ENCODE data around the gene TRAF3IP3.

TRAF3IP3 gene

GRCh38 chr1:209714338-209714737 lies 41.5 kb upstream of the TRAF3IP3 start:
- TF ChIP-seq CTCF (IDR thresholded peaks at IDR 0.05; ENCODE audit: extremely low read depth, insufficient read depth, missing control alignments) = no peak
- no peak for DNase-seq (ENCODE audit: low spot score)
- in situ Hi-C loops (cut with MboI; ENCODE audit: low pct_unique_long_range_greater_than_20kb, low sequenced_read_pairs, unreplicated experiment) = no loop called here

GRCh38 chr1:209715314-209715713 lies 40.5 kb upstream of the TRAF3IP3 start:
- in situ Hi-C loops (cut with MboI; ENCODE audit: low pct_unique_long_range_greater_than_20kb, low sequenced_read_pairs, unreplicated experiment) = no loop called here
- DNase-seq (ENCODE audit: low spot score) = no peak
- no peak for TF ChIP-seq CTCF (IDR thresholded peaks at IDR 0.05; ENCODE audit: extremely low read depth, insufficient read depth, missing control alignments)

- in situ Hi-C loops (cut with MboI; ENCODE audit: low pct_unique_long_range_greater_than_20kb, low sequenced_read_pairs, unreplicated experiment) = no loop called here
- no peak for TF ChIP-seq CTCF (IDR thresholded peaks at IDR 0.05; ENCODE audit: extremely low read depth, insufficient read depth, missing control alignments)
- DNase-seq (ENCODE audit: low spot score) = no peak
These were observed 38.0 kb upstream of the TRAF3IP3 start for GRCh38 chr1:209717818-209718217.

- in situ Hi-C loops (cut with MboI; ENCODE audit: low pct_unique_long_range_greater_than_20kb, low sequenced_read_pairs, unreplicated experiment) = no loop called here
- TF ChIP-seq CTCF (IDR thresholded peaks at IDR 0.05; ENCODE audit: extremely low read depth, insufficient read depth, missing control alignments) = no peak
- no peak for DNase-seq (ENCODE audit: low spot score)
These were observed 35.5 kb upstream of the TRAF3IP3 start for GRCh38 chr1:209720326-209720725.

- in situ Hi-C loops (cut with MboI; ENCODE audit: low pct_unique_long_range_greater_than_20kb, low sequenced_read_pairs, unreplicated experiment) = no loop called here
These were observed 35.0 kb upstream of the TRAF3IP3 start for GRCh38 chr1:209720826-209721225.

GRCh38 chr1:209721323-209721722 lies 34.5 kb upstream of the TRAF3IP3 start:
- TF ChIP-seq CTCF (IDR thresholded peaks at IDR 0.05; ENCODE audit: extremely low read depth, insufficient read depth, missing control alignments) = no peak
- in situ Hi-C loops (cut with MboI; ENCODE audit: low pct_unique_long_range_greater_than_20kb, low sequenced_read_pairs, unreplicated experiment) = no loop called here
- DNase-seq (ENCODE audit: low spot score) = no peak

More at GRCh38 chr1:209720826-209721225, 35.0 kb upstream of the TRAF3IP3 start:
- no peak for DNase-seq (ENCODE audit: low spot score)
- TF ChIP-seq CTCF (IDR thresholded peaks at IDR 0.05; ENCODE audit: extremely low read depth, insufficient read depth, missing control alignments) = no peak

GRCh38 chr1:209723265-209723664 lies 32.6 kb upstream of the TRAF3IP3 start:
- no peak for TF ChIP-seq CTCF (IDR thresholded peaks at IDR 0.05; ENCODE audit: extremely low read depth, insufficient read depth, missing control alignments)
- DNase-seq (ENCODE audit: low spot score) = no peak
- in situ Hi-C loops (cut with MboI; ENCODE audit: low pct_unique_long_range_greater_than_20kb, low sequenced_read_pairs, unreplicated experiment) = no loop called here
